SH-SY5Y (cell line): Measurements from ENCODE around the gene CHN2.

ENCODE experiments used
- GATA2 ChIP-seq: IDR thresholded peaks from 2 replicates; pipeline ENCODE4 v1.6.1; 2011; ENCODE audit warnings: mild to moderate bottlenecking, low read depth, low read length
- GATA3 ChIP-seq: IDR thresholded peaks from 2 replicates; pipeline ENCODE4 v1.6.1; 2011; ENCODE audit warnings: low read depth, mild to moderate bottlenecking, low read length, moderate library complexity

DNA sequence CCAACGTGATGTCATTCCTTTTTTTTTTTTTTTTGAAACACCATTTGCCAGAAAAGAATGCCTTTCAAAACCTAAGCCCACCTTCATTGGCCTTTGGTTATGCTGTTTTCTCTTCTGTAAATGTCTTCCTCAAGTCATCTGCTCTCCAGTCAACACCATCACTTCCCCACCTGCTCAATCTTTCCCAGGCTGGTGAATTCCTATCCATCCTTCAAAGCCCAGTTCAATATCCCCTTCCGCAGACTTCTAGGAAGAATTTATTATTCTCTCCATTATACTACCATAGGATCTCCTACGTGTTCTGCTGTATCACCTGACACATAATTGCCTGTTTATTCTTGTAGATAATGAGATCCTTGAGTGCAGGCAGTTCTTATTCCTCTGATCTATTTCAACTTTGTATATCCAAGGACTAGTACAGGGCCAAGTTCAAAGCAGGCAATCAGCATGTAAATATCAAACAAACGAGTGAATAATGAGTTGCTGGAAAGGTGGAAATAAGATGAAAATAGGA is 295.6 kb downstream of the CHN2 start:
- TF ChIP-seq GATA2 (no peak), GATA3 (no peak)
